Mesothelial cell of epicardium (in vitro differentiated cells): ENCODE measurements around the gene PLCB4. TPM values are rescaled to one million over a fixed set of nuclear protein-coding genes. Genes with fewer than 3 reads are reported as not detected.

Experiments used
- DNase-seq, 2 experiments: peaks; one replicate each; pipeline ENCODE4 v3.0.0; 2021; ENCODE audit warnings: low spot score in 2 of 2; ENCODE audit not compliant: unreplicated experiment in 2 of 2
- H3K27ac Mint-ChIP-seq: 2 replicates; pipeline ENCODE4 v1.8.0; 2021; ENCODE audit warnings: mixed read lengths
- H3K27me3 Mint-ChIP-seq: 2 replicates; pipeline ENCODE4 v1.8.0; 2021; ENCODE audit warnings: low read depth, mixed read lengths
- H3K36me3 Mint-ChIP-seq: 2 replicates; pipeline ENCODE4 v1.8.0; 2021; ENCODE audit warnings: mixed read lengths
- H3K4me1 Mint-ChIP-seq: 2 replicates; pipeline ENCODE4 v1.8.0; 2021; ENCODE audit warnings: mixed read lengths
- H3K4me3 Mint-ChIP-seq: 2 replicates; pipeline ENCODE4 v1.8.0; 2021; ENCODE audit warnings: mild to moderate bottlenecking, moderate library complexity, mixed read lengths
- H3K9me3 Mint-ChIP-seq: 2 replicates; pipeline ENCODE4 v1.8.0; 2021; ENCODE audit warnings: mixed read lengths
- CTCF ChIP-seq: fragments of 200-600 bp; sonication (generic); IDR thresholded peaks from one replicate; pipeline ENCODE4 v1.5.0; 2021; ENCODE audit warnings: antibody characterized with exemption; ENCODE audit not compliant: unreplicated experiment
- total RNA-seq: library from RNA; stranded (reverse); gene quantifications from 3 replicates; pipeline ENCODE4 v1.2.1, GENCODE V29; 2021

The PLCB4 gene
- total RNA-seq, 1 donor from 2014 or later, result 14.0 TPM

GRCh38 chr20:9177278-9177677 lies 108.4 kb downstream of the PLCB4 start:
- no peak for TF ChIP-seq CTCF
- no peak for DNase-seq
- Mint-ChIP-seq H3K9me3 (no peaks in the 10 kb centered on the region), H3K36me3 (no peaks in the 10 kb centered on the region), H3K4me1 (peaks cover 13% of the 10 kb centered on the region), H3K27ac (no peak overlapping the region), H3K4me3 (no peak overlapping the region), H3K27me3 (peaks cover 14% of the 10 kb centered on the region)

GRCh38 chr20:9179193-9179802 lies 110.4 kb downstream of the PLCB4 start:
- H3K9me3 Mint-ChIP-seq, result no peaks in the 10 kb centered on the region
- H3K27me3 Mint-ChIP-seq, result peaks cover 14% of the 10 kb centered on the region
- no peaks in the 10 kb centered on the region for H3K36me3 Mint-ChIP-seq
- no peak for TF ChIP-seq CTCF
- no peak overlapping the region for H3K27ac Mint-ChIP-seq
- no peak overlapping the region for H3K4me3 Mint-ChIP-seq
- H3K4me1 Mint-ChIP-seq, result peaks cover 9% of the 10 kb centered on the region
- no peak for DNase-seq

- TF ChIP-seq CTCF, result no peak
- Mint-ChIP-seq H3K36me3 (no peaks in the 10 kb centered on the region), H3K27ac (no peak overlapping the region), H3K4me1 (peaks cover 5% of the 10 kb centered on the region), H3K4me3 (no peak overlapping the region), H3K9me3 (no peaks in the 10 kb centered on the region), H3K27me3 (peaks cover 11% of the 10 kb centered on the region)
- no peak for DNase-seq
Observed at GRCh38 chr20:9179867-9180266, 111.0 kb downstream of the PLCB4 start.

GRCh38 chr20:9180481-9181257 lies 111.8 kb downstream of the PLCB4 start:
- H3K4me3 Mint-ChIP-seq, result no peak overlapping the region
- no peak for DNase-seq
- H3K36me3 Mint-ChIP-seq, result no peaks in the 10 kb centered on the region
- peaks cover 11% of the 10 kb centered on the region for H3K27me3 Mint-ChIP-seq
- no peak for TF ChIP-seq CTCF
- peaks cover 5% of the 10 kb centered on the region for H3K4me1 Mint-ChIP-seq
- no peaks in the 10 kb centered on the region for H3K9me3 Mint-ChIP-seq
- no peak overlapping the region for H3K27ac Mint-ChIP-seq

- H3K4me1 Mint-ChIP-seq, result no peaks in the 10 kb centered on the region
- H3K36me3 Mint-ChIP-seq, result no peaks in the 10 kb centered on the region
- no peak for DNase-seq
- no peaks in the 10 kb centered on the region for H3K9me3 Mint-ChIP-seq
- TF ChIP-seq CTCF, result no peak
- H3K27ac Mint-ChIP-seq, result no peak overlapping the region
- H3K27me3 Mint-ChIP-seq, result no peaks in the 10 kb centered on the region
- H3K4me3 Mint-ChIP-seq, result no peak overlapping the region
Observed at GRCh38 chr20:9185511-9185910, 116.6 kb downstream of the PLCB4 start.
